Ovary (tissue), 3 donors: ENCODE data around the gene COX4I2.

Experiments
- EP300 ChIP-seq: sonication (generic); formaldehyde crosslinking; IDR thresholded peaks from one replicate; pipeline ENCODE4 v1.6.1; 2017; ENCODE audit warnings: antibody characterized with exemption
- TF ChIP-seq, protein P1 (sequence below), 3 donors: fragments of 450-650 bp in 2 of 3; fragments of 200-600 bp in 1 of 3; IDR thresholded peaks; one replicate each; pipeline versions ENCODE4 v1.5.1 to v1.8.0; 2016 to 2022; ENCODE audit warnings: antibody characterized with exemption in 3 of 3, mild to moderate bottlenecking in 1 of 3
- donor health status: DM: no; HTN: no; CAD: no.

DNA sequence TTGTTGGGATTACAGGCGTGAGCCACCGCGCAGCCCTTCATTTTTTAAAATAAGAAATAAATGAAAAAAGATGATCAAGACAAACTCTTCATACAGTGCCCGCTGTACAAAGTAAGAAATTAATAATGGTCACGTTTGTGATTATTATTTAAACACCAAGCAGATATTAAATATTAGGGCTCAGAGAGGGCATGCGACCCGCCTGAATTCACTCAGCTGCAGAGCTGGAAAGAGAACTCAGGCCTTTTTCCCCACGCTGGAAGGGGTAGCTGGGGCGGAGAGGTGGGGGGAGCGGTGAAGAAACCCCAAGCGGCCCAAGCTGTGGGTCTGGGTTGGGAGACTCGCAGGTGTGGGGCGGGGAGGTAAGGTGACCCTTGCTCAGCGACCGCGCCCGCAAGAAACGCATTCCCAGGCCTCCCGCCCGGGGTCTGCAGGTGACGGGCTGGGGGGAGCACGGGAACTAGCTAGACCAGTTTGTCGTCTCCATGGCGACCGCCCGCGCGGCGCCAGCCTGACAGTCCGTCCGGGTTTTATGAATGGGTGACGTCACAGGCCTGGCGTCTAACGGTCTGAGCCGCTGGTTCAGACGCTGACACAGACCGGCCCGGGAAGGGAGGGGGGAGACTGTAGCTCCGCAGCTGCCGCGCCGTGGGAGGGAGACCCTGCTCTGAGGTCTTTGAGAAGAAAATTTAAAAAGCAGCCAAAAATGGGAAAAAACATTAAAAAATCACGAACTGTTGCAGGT is 33.7 kb upstream of the COX4I2 start:
- TF ChIP-seq, protein P1, sequence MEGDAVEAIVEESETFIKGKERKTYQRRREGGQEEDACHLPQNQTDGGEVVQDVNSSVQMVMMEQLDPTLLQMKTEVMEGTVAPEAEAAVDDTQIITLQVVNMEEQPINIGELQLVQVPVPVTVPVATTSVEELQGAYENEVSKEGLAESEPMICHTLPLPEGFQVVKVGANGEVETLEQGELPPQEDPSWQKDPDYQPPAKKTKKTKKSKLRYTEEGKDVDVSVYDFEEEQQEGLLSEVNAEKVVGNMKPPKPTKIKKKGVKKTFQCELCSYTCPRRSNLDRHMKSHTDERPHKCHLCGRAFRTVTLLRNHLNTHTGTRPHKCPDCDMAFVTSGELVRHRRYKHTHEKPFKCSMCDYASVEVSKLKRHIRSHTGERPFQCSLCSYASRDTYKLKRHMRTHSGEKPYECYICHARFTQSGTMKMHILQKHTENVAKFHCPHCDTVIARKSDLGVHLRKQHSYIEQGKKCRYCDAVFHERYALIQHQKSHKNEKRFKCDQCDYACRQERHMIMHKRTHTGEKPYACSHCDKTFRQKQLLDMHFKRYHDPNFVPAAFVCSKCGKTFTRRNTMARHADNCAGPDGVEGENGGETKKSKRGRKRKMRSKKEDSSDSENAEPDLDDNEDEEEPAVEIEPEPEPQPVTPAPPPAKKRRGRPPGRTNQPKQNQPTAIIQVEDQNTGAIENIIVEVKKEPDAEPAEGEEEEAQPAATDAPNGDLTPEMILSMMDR (IDR thresholded peaks at IDR 0.05), result no peak
- TF ChIP-seq EP300, result no peak
